ENCODE measurements around the gene NDFIP2. TPM values are rescaled to one million over a fixed set of nuclear protein-coding genes. Genes with fewer than 3 reads are reported as not detected.

Gene NDFIP2
- total RNA-seq, 1 experiment from 2014 or later, result 81.6 TPM

- Mint-ChIP-seq H3K27ac (ENCODE audit: low read depth, unreplicated experiment) (no peak overlapping the region), H3K27me3 (ENCODE audit: insufficient read depth, unreplicated experiment) (no peaks in the 10 kb centered on the region), H3K4me3 (ENCODE audit: unreplicated experiment) (no peak overlapping the region), H3K36me3 (ENCODE audit: insufficient read depth, unreplicated experiment) (no peaks in the 10 kb centered on the region), H3K4me1 (ENCODE audit: insufficient read depth, unreplicated experiment) (no peaks in the 10 kb centered on the region), H3K9me3 (ENCODE audit: unreplicated experiment) (no peaks in the 10 kb centered on the region)
- DNase-seq (ENCODE audit: unreplicated experiment), result no peak
- intact Hi-C loops (cut with micrococcal nuclease), result no loop called here
- TF ChIP-seq, protein P1, sequence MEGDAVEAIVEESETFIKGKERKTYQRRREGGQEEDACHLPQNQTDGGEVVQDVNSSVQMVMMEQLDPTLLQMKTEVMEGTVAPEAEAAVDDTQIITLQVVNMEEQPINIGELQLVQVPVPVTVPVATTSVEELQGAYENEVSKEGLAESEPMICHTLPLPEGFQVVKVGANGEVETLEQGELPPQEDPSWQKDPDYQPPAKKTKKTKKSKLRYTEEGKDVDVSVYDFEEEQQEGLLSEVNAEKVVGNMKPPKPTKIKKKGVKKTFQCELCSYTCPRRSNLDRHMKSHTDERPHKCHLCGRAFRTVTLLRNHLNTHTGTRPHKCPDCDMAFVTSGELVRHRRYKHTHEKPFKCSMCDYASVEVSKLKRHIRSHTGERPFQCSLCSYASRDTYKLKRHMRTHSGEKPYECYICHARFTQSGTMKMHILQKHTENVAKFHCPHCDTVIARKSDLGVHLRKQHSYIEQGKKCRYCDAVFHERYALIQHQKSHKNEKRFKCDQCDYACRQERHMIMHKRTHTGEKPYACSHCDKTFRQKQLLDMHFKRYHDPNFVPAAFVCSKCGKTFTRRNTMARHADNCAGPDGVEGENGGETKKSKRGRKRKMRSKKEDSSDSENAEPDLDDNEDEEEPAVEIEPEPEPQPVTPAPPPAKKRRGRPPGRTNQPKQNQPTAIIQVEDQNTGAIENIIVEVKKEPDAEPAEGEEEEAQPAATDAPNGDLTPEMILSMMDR (IDR thresholded peaks at IDR 0.05; ENCODE audit: unreplicated experiment), result no peak
- CTCF ChIA-PET, result interaction anchor here (1.7 kb wide), 1 partner anchor 10 kb away, joined by 7 read pairs; no protein-coding TSS in a partner anchor
- no TSS peak for BruUV-seq (replicated peaks)
- POLR2A ChIA-PET, result no interaction called here
Measured at GRCh38 chr13:79468819-79469218, 12.1 kb upstream of the NDFIP2 start.

DNA sequence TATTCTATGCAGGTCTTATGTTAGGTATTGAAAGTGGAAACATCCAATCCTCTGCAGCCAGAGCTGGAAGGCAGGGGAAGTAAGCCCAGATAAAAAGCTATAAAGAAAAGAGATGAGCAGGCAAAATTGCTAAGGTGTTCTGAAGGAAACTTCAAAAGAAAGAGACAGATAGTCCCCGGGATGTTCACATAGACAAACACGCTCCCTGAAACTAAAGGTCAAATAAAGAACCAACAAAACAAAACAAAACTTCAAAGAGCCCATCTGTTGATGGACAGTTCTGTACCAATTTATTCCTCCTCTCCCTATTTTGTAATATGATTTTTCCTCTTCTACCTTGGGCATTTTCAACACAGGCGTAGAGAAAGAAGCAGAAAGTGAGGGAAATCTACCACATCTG lies 11.3 kb upstream of the NDFIP2 start:
- Mint-ChIP-seq H3K4me1 (ENCODE audit: insufficient read depth, unreplicated experiment) (no peaks in the 10 kb centered on the region), H3K4me3 (ENCODE audit: unreplicated experiment) (no peak overlapping the region), H3K9me3 (ENCODE audit: unreplicated experiment) (peaks cover 4% of the 10 kb centered on the region), H3K27me3 (ENCODE audit: insufficient read depth, unreplicated experiment) (no peaks in the 10 kb centered on the region), H3K36me3 (ENCODE audit: insufficient read depth, unreplicated experiment) (no peaks in the 10 kb centered on the region), H3K27ac (ENCODE audit: low read depth, unreplicated experiment) (no peak overlapping the region)
- TF ChIP-seq, protein P1 (IDR thresholded peaks at IDR 0.05; ENCODE audit: unreplicated experiment), result no peak
- ChIA-PET CTCF (no interaction called here), POLR2A (no interaction called here)
- no TSS peak for BruUV-seq (replicated peaks)
- no peak for DNase-seq (ENCODE audit: unreplicated experiment)
- intact Hi-C loops (cut with micrococcal nuclease), result no loop called here

DNA sequence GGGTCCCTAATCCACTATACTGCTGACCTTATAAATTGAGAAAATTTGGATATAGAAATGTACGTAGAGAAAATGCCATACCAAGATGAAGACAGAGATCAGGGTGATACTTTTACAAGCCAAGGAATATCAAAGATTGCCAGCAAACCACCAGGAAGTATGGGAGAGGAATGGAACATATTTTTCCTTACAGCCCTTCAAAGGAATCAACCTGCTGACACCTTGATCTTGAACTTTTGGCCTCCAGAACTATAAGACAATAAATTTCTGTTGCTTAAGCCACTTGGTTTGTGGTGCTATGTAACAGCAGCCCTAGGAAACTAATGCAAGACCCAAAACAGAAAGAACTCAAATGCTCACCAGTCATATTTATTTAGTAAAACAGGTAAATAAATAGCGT lies 10.3 kb upstream of the NDFIP2 start:
- CTCF ChIA-PET, result no interaction called here
- Mint-ChIP-seq H3K27me3 (ENCODE audit: insufficient read depth, unreplicated experiment) (no peaks in the 10 kb centered on the region), H3K9me3 (ENCODE audit: unreplicated experiment) (peaks cover 7% of the 10 kb centered on the region)

DNA sequence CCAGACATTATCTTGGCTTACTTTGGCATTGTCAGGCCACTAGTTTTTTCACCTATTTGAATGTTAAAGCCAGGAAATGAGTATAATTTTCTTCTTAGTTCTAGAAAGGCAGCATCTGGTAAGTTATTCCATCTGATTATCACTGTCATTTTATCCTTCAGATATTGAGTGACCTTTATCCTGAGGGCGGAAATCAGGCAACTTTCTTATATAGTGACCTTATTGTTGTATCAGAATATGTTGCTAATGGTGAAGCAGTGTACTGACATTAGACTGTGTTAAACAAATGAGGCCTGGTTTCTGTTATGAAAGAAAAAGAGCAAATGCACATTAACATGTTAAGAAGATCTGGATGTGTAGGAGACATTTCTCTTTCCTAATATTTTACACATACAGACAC lies 5.4 kb upstream of the NDFIP2 start:
- Mint-ChIP-seq H3K27ac (ENCODE audit: low read depth, unreplicated experiment) (no peak overlapping the region), H3K4me1 (ENCODE audit: insufficient read depth, unreplicated experiment) (no peaks in the 10 kb centered on the region), H3K9me3 (ENCODE audit: unreplicated experiment) (peaks cover 7% of the 10 kb centered on the region), H3K27me3 (ENCODE audit: insufficient read depth, unreplicated experiment) (no peaks in the 10 kb centered on the region), H3K36me3 (ENCODE audit: insufficient read depth, unreplicated experiment) (no peaks in the 10 kb centered on the region), H3K4me3 (ENCODE audit: unreplicated experiment) (no peak overlapping the region)
- ChIA-PET POLR2A (no interaction called here), CTCF (interaction anchor here (1.9 kb wide), 1 partner anchor 10 kb away, joined by 7 read pairs; no protein-coding TSS in a partner anchor)
- no peak for DNase-seq (ENCODE audit: unreplicated experiment)
- no TSS peak for BruUV-seq (replicated peaks)
- TF ChIP-seq, protein P1 (IDR thresholded peaks at IDR 0.05; ENCODE audit: unreplicated experiment), result no peak
- intact Hi-C loops (cut with micrococcal nuclease), result no loop called here

More for the DNA sequence above, 10.3 kb upstream of the NDFIP2 start:
- POLR2A ChIA-PET, result no interaction called here
- Mint-ChIP-seq H3K36me3 (ENCODE audit: insufficient read depth, unreplicated experiment) (no peaks in the 10 kb centered on the region), H3K27ac (ENCODE audit: low read depth, unreplicated experiment) (no peak overlapping the region), H3K4me3 (ENCODE audit: unreplicated experiment) (no peak overlapping the region), H3K4me1 (ENCODE audit: insufficient read depth, unreplicated experiment) (no peaks in the 10 kb centered on the region)
- no TSS peak for BruUV-seq (replicated peaks)
- TF ChIP-seq, protein P1 (IDR thresholded peaks at IDR 0.05; ENCODE audit: unreplicated experiment), result no peak
- intact Hi-C loops (cut with micrococcal nuclease), result no loop called here
- no peak for DNase-seq (ENCODE audit: unreplicated experiment)
